DOHH2 (cell line): ENCODE measurements around the gene VEGFC.
A peak's percentile ranks its signal among the peaks of the same experiment; 100 is the strongest.

Experiments used
- H3F3A ChIP-seq: fragments of 200-600 bp; sonication (generic), shearing (Covaris generic); 2 replicates; pipeline ENCODE4 v1.6.0; 2016; ENCODE audit warnings: antibody characterized with exemption, mild to moderate bottlenecking; ENCODE audit not compliant: control insufficient read depth, insufficient read depth
- H3K27ac ChIP-seq: fragments of 200-600 bp; sonication (generic); 2 replicates; pipeline ENCODE4 v1.5.1; 2014; ENCODE audit warnings: low read depth, mild to moderate bottlenecking, low read length, moderate library complexity
- H3K27me3 ChIP-seq: fragments of 200-600 bp; sonication (generic); 2 replicates; pipeline ENCODE4 v1.6.1; 2014; ENCODE audit warnings: mild to moderate bottlenecking, low read length, mixed read lengths; ENCODE audit not compliant: control insufficient read depth
- H3K36me3 ChIP-seq: fragments of 200-600 bp; sonication (generic); 2 replicates; pipeline ENCODE4 v1.6.1; 2014; ENCODE audit warnings: mild to moderate bottlenecking, low read length, moderate library complexity, mixed read lengths; ENCODE audit not compliant: control insufficient read depth
- H3K4me1 ChIP-seq: fragments of 200-600 bp; sonication (generic); 2 replicates; pipeline ENCODE4 v1.6.1; 2014; ENCODE audit warnings: mild to moderate bottlenecking, low read length, mixed read lengths; ENCODE audit not compliant: control insufficient read depth
- H3K4me2 ChIP-seq: fragments of 200-600 bp; sonication (generic); 2 replicates; pipeline ENCODE4 v1.6.0; 2014; ENCODE audit warnings: mild to moderate bottlenecking, low read length, moderate library complexity
- H3K4me3 ChIP-seq: fragments of 200-600 bp; sonication (generic); 2 replicates; pipeline ENCODE4 v1.5.1; 2014; ENCODE audit warnings: mild to moderate bottlenecking, low read length, mixed read lengths
- H3K79me2 ChIP-seq: fragments of 200-600 bp; sonication (generic); 2 replicates; pipeline ENCODE4 v1.6.1; 2014; ENCODE audit warnings: mild to moderate bottlenecking, low read length, mixed read lengths; ENCODE audit not compliant: control insufficient read depth
- H3K9me2 ChIP-seq: fragments of 200-600 bp; sonication (generic); replicated peaks from 2 replicates; pipeline ENCODE4 v1.6.1; 2014; ENCODE audit warnings: mild to moderate bottlenecking, low read length, mixed read lengths; ENCODE audit not compliant: control insufficient read depth
- H3K9me3 ChIP-seq: fragments of 200-600 bp; sonication (generic); 2 replicates; pipeline ENCODE4 v1.6.1; 2014; ENCODE audit warnings: antibody characterized with exemption, low read length, mixed read lengths; ENCODE audit not compliant: control insufficient read depth, insufficient read depth
- H4K20me1 ChIP-seq: fragments of 200-600 bp; sonication (generic); 2 replicates; pipeline ENCODE4 v1.6.0; 2014; ENCODE audit warnings: low read depth, mild to moderate bottlenecking, antibody characterized with exemption, low read length, moderate library complexity; ENCODE audit not compliant: control insufficient read depth, insufficient read depth
- CTCF ChIP-seq: fragments of 200-600 bp; sonication (generic); IDR thresholded peaks from one replicate; pipeline ENCODE4 v1.5.1; 2014; ENCODE audit warnings: antibody characterized with exemption, mild to moderate bottlenecking, low read depth, low read length; ENCODE audit not compliant: poor library complexity, severe bottlenecking
- EZH2phosphoT487 ChIP-seq: fragments of 200-600 bp; sonication (generic); IDR thresholded peaks from 2 replicates; pipeline ENCODE4 v1.6.1; 2017; ENCODE audit warnings: borderline replicate concordance, mild to moderate bottlenecking, antibody characterized with exemption, low read length, moderate library complexity, mixed read lengths

The VEGFC gene

DNA sequence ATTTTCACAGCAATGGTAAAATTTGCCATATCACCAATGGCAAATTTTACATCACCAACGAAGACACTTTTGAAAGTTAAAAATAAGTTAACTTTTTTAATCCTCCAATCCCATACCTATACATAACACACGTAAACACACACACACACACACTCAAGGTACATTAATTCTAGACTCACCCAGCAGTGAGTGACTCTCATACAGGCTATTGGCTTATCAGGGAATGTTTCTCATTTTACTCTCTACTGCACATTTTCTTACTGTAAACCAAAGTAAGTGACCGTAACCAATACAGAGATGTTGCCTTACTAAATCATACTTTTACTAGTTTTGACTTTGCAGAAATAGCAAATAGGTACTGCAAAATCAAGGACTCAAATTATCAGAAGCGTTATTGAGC is 2.3 kb downstream of the VEGFC start:
- H3K9me2 ChIP-seq, result no peaks in the 10 kb centered on the region
- H3K9me3 ChIP-seq, result no peaks in the 10 kb centered on the region
- no peak overlapping the region for H3K4me2 ChIP-seq
- no peaks in the 10 kb centered on the region for H4K20me1 ChIP-seq
- no peaks in the 10 kb centered on the region for H3K36me3 ChIP-seq
- no peaks in the 10 kb centered on the region for H3K27me3 ChIP-seq
- H3F3A ChIP-seq, result no peaks in the 10 kb centered on the region
- H3K27ac ChIP-seq, result no peak overlapping the region
- no peak for TF ChIP-seq CTCF
- TF ChIP-seq EZH2phosphoT487, result no peak
- H3K4me3 ChIP-seq, result no peak overlapping the region
- no peaks in the 10 kb centered on the region for H3K4me1 ChIP-seq
- H3K79me2 ChIP-seq, result no peaks in the 10 kb centered on the region

DNA sequence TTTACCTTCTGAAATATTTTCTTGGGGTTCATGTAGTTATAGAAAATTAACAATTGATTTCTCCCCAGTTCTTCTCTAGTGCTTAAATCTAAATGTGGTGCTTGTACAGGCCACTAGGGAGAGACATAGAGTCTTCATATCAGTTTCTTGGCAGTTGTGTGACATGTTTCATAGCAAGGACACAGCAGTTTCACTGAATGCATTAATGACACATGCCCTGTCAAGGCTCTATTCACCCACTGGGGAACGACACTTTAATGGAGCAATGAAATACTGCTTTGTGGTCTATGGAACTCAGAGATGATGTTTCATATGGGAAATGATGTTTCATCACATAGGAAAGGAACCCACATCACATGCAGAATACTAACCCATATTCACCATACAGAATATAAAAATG is 2.8 kb downstream of the VEGFC start:
- Histone ChIP-seq H3K36me3 (no peaks in the 10 kb centered on the region), H3K27me3 (no peaks in the 10 kb centered on the region), H3K27ac (no peak overlapping the region), H3K4me3 (no peak overlapping the region), H3K9me3 (no peaks in the 10 kb centered on the region), H3K4me1 (no peaks in the 10 kb centered on the region), H3K79me2 (no peaks in the 10 kb centered on the region), H3K4me2 (no peak overlapping the region), H4K20me1 (no peaks in the 10 kb centered on the region), H3K9me2 (no peaks in the 10 kb centered on the region), H3F3A (no peaks in the 10 kb centered on the region)
- TF ChIP-seq EZH2phosphoT487 (no peak), CTCF (peak; percentile 63)

DNA sequence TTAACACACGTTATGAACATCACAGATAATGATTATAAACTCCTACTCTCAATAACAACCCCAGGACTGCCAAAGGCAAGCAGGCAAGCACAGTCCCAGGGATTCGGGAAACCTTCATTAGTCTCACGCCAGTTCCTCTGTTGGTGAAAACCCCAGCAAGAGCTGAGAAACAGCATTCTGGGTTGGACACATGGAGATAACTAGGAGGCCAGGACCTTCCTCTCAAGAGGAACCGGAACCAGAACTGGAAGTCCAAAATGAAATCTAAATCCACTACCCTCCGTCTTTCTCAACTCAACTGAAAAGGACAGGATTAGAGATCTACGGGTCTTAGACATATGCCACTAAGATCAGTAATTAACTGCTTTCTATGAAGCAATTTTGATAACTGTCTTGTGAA is 3.8 kb downstream of the VEGFC start:
- H3K4me3 ChIP-seq, result no peak overlapping the region
- H3K9me2 ChIP-seq, result no peaks in the 10 kb centered on the region
- no peak overlapping the region for H3K27ac ChIP-seq
- no peak overlapping the region for H3K4me2 ChIP-seq
- H3K9me3 ChIP-seq, result no peaks in the 10 kb centered on the region
- H3K4me1 ChIP-seq, result no peaks in the 10 kb centered on the region
- no peak for TF ChIP-seq CTCF
- no peak for TF ChIP-seq EZH2phosphoT487
- H3K27me3 ChIP-seq, result no peaks in the 10 kb centered on the region
- no peaks in the 10 kb centered on the region for H3K36me3 ChIP-seq
- H3F3A ChIP-seq, result no peaks in the 10 kb centered on the region
- H3K79me2 ChIP-seq, result no peaks in the 10 kb centered on the region
- no peaks in the 10 kb centered on the region for H4K20me1 ChIP-seq

DNA sequence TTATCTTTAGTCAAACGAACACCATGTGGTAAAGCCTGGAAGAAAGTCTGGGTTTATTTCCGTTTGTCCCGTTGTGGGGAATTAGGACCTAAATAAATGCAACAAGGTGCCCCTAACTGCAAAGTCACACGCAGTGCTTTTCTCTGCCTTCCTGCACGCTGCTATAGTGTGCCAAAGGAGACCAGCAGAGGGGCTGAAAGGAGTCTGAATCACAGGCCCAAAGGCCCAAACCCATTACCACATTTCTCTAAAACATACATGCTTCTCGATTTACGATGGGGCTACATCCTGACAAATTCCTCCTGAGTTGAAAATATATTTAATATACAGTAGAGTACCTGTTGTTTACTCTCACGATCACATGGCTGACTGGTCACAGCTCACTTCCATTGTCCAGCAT is 4.5 kb downstream of the VEGFC start:
- Histone ChIP-seq H3K4me2 (no peak overlapping the region), H3K9me2 (no peaks in the 10 kb centered on the region), H3K9me3 (no peaks in the 10 kb centered on the region), H3K4me3 (no peak overlapping the region), H3F3A (no peaks in the 10 kb centered on the region), H3K36me3 (no peaks in the 10 kb centered on the region), H3K27ac (no peak overlapping the region), H3K79me2 (no peaks in the 10 kb centered on the region), H3K4me1 (no peaks in the 10 kb centered on the region), H4K20me1 (no peaks in the 10 kb centered on the region), H3K27me3 (no peaks in the 10 kb centered on the region)
- TF ChIP-seq EZH2phosphoT487 (no peak), CTCF (no peak)
